NCI-H187 (cell line): ENCODE data around the gene PC.
"Not testable (repeated sequence)": the region's sequence is repeated elsewhere in the genome, so short reads cannot be mapped to it uniquely, and the experiment has no call there.

Source experiments
- DNase-seq, 2 experiments: peaks; one replicate each; lab custom pipeline; 2025; lab: John Stamatoyannopoulos, UW

Gene PC

GRCh38 chr11:66843776-66844495, 114.2 kb downstream of the PC start:
- DNase-seq, result no peak

- peak; percentile 70 to 89 for DNase-seq
Measured at GRCh38 chr11:66842896-66843775, 115.0 kb downstream of the PC start, which contains the start of gene RCE1. Gene RCE1, plus strand, starts transcription at chr11:66843441. Its CDS starts 15 bp downstream, at chr11:66843456.

GRCh38 chr11:66842501-66842895, 115.7 kb downstream of the PC start:
- no peak for DNase-seq

DNA sequence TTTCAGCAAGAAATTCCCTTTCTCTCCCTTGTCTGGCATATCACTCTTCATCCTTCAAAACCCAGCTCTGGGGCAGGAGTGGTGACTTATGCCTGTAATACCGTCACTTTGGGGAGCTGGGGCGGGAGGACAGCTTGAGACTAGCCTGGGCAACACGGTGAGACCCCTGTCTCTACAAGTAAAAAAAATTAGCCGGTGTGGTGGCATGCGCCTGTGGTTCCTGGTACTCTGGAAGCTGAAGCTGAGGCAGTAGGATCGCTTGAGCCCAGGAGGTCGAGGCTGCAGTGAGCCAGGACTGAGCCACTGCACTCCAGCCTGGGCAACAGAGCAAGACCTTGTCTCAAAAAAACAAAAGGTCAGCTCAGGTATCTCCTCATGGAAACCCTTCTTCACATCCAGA, 116.3 kb downstream of the PC start:
- no peak for DNase-seq

- DNase-seq, result no peak
Measured at GRCh38 chr11:66840317-66841091, 117.7 kb downstream of the PC start.

GRCh38 chr11:66835768-66836405, 122.3 kb downstream of the PC start:
- DNase-seq, result no peak

GRCh38 chr11:66834943-66835342, 123.2 kb downstream of the PC start:
- no peak for DNase-seq

- no peak for DNase-seq
Measured at GRCh38 chr11:66834539-66834845, 123.7 kb downstream of the PC start.

DNA sequence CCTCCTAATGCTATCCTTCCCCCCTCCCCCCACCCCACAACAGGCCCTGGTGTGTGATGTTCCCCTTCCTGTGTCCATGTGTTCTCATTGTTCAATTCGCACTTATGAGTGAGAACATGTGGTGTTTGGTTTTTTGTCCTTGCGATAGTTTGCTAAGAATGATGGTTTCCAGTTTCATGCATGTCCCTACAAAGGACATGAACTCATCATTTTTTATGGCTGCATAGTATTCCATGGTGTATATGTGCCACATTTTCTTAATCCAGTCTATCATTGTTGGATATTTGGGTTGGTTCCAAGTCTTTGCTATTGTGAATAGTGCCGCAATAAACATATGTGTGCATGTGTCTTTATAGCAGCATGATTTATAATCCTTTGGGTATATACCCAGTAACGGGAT, 133.6 kb downstream of the PC start:
- not testable (repeated sequence) for DNase-seq

DNA sequence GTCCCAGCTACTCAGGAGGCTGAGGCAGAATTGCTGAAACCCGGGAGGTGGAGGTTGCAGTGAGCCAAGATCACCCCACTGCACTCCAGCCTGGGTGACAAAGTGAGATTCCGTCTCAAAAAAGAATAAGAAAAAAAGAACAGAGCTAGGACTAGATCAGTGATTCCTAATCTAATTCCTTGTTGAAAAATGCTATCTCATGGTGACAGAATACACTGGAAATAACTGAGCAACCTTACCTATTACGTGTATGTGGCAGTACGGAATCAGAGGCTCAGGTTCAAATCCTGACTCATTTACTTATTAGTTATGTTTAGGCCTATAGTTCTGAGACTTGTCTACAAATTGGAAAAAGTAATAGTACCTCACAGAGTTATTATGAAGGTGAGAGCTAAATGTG, 134.5 kb downstream of the PC start:
- DNase-seq, result no peak

DNA sequence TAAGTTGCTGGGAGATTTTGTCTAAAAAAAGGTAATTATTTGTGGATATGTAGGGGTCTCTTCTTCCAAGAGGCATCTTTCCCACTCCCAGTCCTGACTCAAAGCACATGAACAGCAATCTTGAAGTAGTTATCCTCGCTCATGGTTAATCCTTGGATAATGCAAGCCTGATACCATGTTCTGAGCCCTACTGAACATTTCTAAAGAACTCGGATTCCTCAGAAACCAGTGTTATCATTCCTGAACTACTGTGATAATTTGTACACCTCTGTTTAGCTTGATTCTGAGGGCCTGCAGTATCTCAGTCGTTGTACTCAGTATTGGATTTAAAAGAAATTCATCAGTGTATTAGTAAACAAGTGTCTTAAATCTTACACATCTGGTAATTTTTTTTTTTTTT, 137.3 kb downstream of the PC start:
- no peak for DNase-seq

GRCh38 chr11:66820381-66820780, 137.8 kb downstream of the PC start:
- no peak for DNase-seq

DNA sequence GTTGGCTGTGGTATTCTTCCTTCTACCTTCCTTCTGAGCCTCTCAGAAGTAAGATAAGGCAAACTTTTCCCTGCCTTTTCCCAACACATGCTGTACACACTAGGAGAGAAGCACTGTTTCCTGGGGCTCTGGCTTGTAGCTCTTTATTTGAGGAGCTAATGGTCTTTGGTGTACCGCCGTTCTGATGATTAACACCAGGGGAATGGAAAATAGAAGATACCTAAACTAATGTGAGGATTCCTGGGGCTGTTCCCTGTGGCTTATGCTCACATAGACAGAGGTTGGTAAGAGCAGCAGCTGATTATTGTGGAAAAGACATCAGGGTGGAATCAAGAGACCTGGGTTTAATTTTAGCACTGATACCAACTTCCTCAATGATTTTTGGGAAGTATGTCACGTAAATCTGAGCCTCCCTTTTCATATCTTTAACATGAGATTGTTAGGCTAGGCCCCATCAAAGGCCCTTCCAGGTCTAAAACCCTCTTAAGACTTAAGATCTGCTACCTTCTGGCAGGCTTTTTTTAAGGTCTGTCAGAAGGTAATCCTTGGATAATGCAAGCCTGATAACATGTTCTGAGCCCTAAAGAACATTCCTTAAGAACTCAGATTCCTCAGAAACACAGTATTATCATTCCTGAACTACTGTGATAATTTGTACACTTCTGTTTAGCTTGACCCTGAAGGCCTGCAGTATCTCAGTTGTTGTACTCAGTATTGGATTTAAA, 139.8 kb downstream of the PC start:
- no peak for DNase-seq

- no peak for DNase-seq
Measured at GRCh38 chr11:66815646-66816045, 142.5 kb downstream of the PC start.

DNA sequence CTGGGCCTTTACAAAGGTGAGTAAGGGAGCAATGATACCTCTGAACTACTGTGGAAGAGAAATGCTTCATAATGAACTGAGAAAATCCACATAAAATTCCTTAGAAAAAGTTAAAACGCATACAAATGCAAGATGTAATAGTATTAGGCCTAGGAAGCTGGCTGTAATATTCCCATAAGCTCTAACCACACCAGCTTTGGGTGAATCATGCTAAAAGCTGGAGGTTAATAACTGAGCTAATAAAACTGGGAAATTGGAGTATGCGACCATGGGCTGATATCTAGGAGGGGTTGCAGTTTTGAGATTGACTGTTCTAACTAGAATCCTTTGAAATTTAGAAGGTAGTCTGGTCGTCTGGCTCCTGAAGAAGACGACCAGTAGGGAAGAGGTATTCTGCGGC, 143.5 kb downstream of the PC start:
- DNase-seq, result no peak

DNA sequence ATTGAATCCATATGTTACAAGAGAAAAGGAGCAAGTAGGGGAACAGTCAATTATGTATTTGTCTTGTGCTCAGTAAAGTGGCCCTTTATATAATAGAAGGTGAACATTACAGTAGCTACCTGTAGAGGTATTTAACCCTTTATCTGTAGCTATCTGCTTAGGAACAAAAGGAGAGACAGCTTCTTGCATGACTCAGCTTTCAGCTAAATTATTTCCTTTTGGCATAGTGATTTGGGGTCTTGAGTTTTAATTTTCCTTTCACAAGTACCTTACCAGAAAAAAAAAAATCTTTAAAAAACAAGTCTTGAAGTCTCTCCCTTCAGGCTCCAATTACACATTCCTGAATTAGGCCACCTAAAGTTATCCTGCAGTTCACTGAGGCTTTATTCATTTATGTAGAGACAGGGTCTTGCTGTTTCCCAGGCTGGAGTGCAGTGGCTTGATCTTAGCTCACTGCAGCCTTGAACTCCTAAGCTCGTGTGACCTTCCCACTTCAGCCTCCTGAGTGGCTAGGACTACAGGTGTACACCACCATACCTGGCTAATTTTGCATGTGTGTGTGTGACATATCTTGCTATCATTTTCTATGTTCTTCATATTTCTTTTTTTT, 147.5 kb downstream of the PC start:
- DNase-seq, result no peak

GRCh38 chr11:66809592-66809991, 148.6 kb downstream of the PC start:
- no peak for DNase-seq

GRCh38 chr11:66800720-66801428, 157.3 kb downstream of the PC start:
- no peak for DNase-seq

- DNase-seq, result not testable (repeated sequence)
Measured at GRCh38 chr11:66799815-66800214, 158.4 kb downstream of the PC start.
